Cardiac fibroblast (primary cell): ENCODE data around the gene CHP1.

Experiments
- DNase-seq, 2 donors: peaks; one replicate each; pipeline versions ENCODE4 v3.0.0 to v3.0.0-alpha.2; 2010; ENCODE audit warnings: low read depth in 2 of 2
- H3K4me3 ChIP-seq, 2 donors: replicated peaks in 1 of 2; 1 replicate in 1 of 2; 2 replicates in 1 of 2; pipeline ENCODE4 v1.5.1; 2011; ENCODE audit warnings: low read depth in 2 of 2, low read length in 2 of 2, mild to moderate bottlenecking in 2 of 2, moderate library complexity in 1 of 2
- TF ChIP-seq, protein P1 (sequence below): IDR thresholded peaks from one replicate; pipeline ENCODE4 v1.5.1; 2011; ENCODE audit warnings: low read depth, mild to moderate bottlenecking, low read length, inconsistent platforms

Gene CHP1

DNA sequence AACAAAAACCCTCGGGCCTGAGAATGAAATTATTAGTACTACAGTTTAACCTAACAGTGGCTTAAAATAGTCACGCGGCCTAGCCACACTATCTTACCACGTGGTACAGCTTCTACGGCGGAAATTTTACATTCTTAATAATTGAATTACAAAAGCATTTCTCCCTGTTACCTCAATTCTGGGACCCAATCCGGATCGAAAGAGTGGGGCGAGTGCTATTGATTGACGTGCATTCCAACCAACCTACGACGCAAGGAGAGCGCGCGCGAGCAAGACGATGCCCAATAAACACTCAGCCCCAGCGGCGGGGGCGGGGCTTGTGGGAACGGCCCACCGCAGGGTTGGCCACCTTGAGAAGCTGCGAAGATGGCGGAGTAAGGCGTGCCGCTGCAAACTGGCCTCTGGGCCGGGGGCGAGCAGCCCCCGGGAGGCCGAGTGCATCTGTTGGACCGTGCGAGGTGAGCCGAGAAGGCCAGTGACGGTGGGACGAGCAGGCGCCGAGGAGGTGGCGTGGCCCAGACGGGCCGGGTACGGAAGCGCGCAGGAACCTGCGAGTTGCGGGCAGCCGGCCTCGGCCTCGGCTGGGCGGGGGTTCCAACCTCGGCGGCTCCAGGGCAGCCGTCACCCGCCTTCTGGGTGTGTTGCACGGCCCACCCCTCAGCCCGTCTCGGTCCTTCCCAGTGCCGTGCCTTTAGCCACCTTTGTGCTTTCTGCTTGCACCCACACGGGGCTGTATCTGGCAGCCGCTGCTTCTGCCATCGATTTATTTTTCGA, 52.8 kb downstream of the CHP1 start:
- TF ChIP-seq, protein P1, sequence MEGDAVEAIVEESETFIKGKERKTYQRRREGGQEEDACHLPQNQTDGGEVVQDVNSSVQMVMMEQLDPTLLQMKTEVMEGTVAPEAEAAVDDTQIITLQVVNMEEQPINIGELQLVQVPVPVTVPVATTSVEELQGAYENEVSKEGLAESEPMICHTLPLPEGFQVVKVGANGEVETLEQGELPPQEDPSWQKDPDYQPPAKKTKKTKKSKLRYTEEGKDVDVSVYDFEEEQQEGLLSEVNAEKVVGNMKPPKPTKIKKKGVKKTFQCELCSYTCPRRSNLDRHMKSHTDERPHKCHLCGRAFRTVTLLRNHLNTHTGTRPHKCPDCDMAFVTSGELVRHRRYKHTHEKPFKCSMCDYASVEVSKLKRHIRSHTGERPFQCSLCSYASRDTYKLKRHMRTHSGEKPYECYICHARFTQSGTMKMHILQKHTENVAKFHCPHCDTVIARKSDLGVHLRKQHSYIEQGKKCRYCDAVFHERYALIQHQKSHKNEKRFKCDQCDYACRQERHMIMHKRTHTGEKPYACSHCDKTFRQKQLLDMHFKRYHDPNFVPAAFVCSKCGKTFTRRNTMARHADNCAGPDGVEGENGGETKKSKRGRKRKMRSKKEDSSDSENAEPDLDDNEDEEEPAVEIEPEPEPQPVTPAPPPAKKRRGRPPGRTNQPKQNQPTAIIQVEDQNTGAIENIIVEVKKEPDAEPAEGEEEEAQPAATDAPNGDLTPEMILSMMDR: no peak
- DNase-seq: peak; percentile 100
- H3K4me3 ChIP-seq: peak overlapping the region; percentile 65 to 96

DNA sequence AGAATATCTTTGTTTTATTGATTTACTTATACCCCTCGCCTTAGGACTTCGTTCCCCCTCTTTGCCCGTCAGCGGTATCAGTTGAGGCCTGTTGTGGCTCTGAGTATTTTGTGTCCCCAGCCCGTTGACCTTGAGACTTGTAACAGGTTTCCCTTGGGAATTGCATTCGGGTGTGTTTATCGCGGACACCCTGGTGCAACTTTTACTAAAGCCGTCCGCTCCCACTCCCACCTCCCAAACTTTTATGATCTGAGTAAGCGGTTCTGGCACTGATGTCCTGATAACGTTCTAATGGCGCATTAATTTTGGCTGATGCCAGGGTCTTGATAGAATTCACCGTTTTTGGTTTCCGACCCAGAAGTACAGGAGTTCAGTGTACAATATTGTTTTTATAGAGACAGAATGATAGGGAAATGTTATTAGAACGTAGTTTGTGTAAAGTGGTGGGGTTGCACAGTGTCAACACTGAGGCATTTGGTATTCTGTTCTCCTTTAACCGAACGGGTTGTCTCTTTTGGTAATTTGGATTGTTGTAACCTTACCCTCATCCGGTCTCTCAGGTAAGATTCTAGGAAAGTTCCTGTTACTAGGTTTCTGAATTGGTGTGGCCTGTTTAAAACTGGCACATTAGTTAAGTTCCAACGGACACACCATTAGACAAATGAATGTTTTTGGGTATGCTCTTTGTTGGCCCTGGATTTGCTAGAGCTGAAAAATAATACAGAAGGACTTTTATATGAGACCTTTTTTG, 53.5 kb downstream of the CHP1 start:
- peak overlapping the region; percentile 65 to 96 for H3K4me3 ChIP-seq
- DNase-seq: peak; percentile 24
- TF ChIP-seq, protein P1: no peak

DNA sequence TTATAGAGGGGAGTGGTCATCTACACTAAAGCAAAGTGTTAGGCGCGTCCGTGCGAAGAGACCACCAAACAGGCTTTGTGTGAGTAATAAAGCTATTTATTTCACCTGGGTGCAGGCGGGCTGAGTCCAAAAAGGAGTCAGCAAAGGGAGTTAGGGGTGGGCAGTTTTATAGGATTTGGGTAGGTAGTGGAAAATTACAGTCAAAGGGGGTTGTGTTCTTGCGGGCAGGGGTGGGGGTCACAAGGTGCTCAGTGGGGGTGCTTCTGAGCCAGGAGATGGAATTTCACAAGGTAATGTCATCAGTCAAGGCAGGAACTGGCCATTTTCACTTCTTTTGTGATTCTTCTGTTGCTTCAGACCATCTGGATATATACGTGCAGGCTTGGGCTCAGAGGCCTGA, 54.2 kb downstream of the CHP1 start:
- peak overlapping the region; percentile 65 to 96 for H3K4me3 ChIP-seq
- no peak for DNase-seq
- TF ChIP-seq, protein P1: no peak

DNA sequence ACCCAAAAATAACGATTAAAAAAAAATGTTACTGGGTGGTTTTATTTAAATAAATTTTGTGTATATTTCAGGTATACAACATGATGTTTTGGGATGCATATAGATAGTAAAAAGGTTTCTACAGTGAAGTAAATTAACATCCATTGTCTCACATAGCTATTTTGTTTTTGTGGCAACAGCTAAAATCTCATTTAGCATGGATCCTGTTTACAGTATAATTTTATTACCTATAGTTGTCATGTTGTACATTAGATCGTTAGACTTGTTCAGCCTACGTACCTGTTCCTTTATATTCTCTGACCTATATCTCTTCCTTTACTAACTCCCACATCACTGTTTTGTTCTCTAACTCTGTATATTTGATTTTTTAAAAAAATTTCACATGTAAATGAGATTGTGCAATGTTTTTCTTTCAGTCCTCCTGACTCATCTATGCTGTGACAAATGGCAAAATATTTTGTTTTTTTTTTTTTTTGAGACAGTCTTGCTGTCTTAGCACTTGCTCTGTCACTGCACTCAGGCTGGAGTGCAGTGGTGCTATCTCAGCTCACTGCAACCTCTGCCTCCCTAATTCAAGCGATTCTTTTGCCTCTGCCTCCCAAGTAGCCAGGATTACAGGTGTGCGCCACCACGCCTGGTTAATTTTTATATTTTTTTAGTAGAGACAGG, 55.7 kb downstream of the CHP1 start:
- peak; percentile 22 to 72 for DNase-seq
- H3K4me3 ChIP-seq: no peak overlapping the region

DNA sequence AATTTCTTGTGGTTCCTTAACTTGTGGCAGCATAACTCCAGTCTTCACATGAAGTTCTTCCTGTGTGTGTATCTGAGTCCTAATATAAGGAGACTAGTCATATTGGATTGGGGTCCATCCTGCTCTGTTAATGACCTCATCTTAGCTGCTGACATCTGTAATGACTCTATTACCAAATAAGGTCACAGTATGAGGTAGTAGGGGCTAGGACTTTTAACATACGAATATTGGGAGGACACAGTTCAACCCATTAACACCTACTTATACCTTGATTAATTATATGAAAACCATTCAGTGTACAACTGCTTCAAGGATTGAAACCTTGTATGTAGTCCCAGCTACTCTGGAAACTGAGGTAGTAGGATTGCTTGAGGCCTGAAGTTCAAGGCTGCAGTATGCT, 57.4 kb downstream of the CHP1 start:
- H3K4me3 ChIP-seq: no peak overlapping the region
- no peak for DNase-seq
- TF ChIP-seq, protein P1: no peak

More for the DNA sequence above, 55.7 kb downstream of the CHP1 start:
- TF ChIP-seq, protein P1: no peak

DNA sequence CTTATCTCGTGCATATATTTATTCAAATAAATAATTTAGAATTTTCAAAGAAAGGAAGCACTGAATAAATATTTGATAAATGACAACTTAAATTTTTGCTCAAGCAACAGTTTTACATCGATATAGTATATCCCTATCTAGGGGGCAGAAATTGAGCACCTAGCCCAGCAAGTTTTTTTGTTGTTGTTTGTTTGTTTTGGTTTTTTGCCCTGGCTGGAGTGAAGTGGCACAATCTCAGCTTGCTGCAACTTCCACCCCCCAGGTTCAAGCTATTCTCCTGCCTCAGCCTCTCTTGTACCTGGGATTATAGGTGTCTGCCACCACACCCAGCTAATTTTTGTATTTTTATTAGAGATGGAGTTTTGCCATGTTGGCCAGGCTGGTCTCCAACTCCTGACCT, 58.9 kb downstream of the CHP1 start:
- no peak for DNase-seq
- H3K4me3 ChIP-seq: no peak overlapping the region
- TF ChIP-seq, protein P1: no peak
